B cell (primary cell): ENCODE measurements around the gene RABGAP1. TPM values are rescaled to one million over a fixed set of nuclear protein-coding genes. Genes with fewer than 3 reads are reported as not detected.

ENCODE experiments used
- ATAC-seq: fragments of 200-7000 bp; cut with Tn5 transposase; one replicate; pipeline ENCODE4 v1.10.0; 2021; ENCODE audit warnings: low read depth, mild to moderate bottlenecking, moderate number of reproducible peaks, moderate library complexity
- CTCF ChIA-PET: fragments of 350-600 bp; sonication (Branson Sonifier 250); formaldehyde crosslinking; loops from one replicate; lab custom pipeline; 2021; ENCODE audit warnings: antibody characterized with exemption, inconsistent platforms; lab: Charles Lee
- POLR2A ChIA-PET: fragments of 350-600 bp; sonication (Branson Sonifier 250); formaldehyde crosslinking; loops from one replicate; lab custom pipeline; 2021; ENCODE audit warnings: antibody characterized with exemption; lab: Charles Lee
- DNase-seq: peaks from one replicate; pipeline ENCODE4 v3.0.0; 2013
- H2AFZ ChIP-seq: 2 replicates; pipeline ENCODE4 v1.6.1; 2012; ENCODE audit warnings: mild to moderate bottlenecking, low read depth, low read length; ENCODE audit not compliant: insufficient read depth, poor library complexity, severe bottlenecking
- H3K27ac ChIP-seq, 2 donors: 1 replicate in 1 of 2; 2 replicates in 1 of 2; pipeline ENCODE4 v1.5.1; 2012 to 2013; ENCODE audit warnings: low read length in 2 of 2, mild to moderate bottlenecking in 2 of 2, moderate library complexity in 1 of 2
- H3K27me3 ChIP-seq, 4 experiments: fragments of 200-600 bp in 1 of 4; sonication (generic) in 1 of 4; replicated peaks in 1 of 4; 1 replicate in 2 of 4; 2 replicates in 2 of 4; pipeline versions ENCODE4 v1.6.1 to v1.7.0; 2013 to 2016; ENCODE audit warnings: low read length in 3 of 4, mild to moderate bottlenecking in 2 of 4, mixed read lengths in 1 of 4, moderate library complexity in 1 of 4; ENCODE audit not compliant: insufficient read depth in 4 of 4, control insufficient read depth in 3 of 4; ENCODE audit errors: control extremely low read depth in 1 of 4
- H3K36me3 ChIP-seq, 2 experiments: replicated peaks in 1 of 2; 1 replicate in 1 of 2; 2 replicates in 1 of 2; pipeline versions ENCODE4 v1.6.1 to v1.7.1; 2013; ENCODE audit warnings: low read length in 1 of 2; ENCODE audit not compliant: insufficient read depth in 2 of 2, control insufficient read depth in 1 of 2; ENCODE audit errors: control extremely low read depth in 1 of 2, extremely low read depth in 1 of 2
- H3K4me1 ChIP-seq, 2 donors: fragments of 200-600 bp in 1 of 2; sonication (generic) in 1 of 2; 1 replicate in 1 of 2; 2 replicates in 1 of 2; pipeline versions ENCODE4 v1.5.1 to v1.6.1; 2013 to 2017; ENCODE audit warnings: low read length in 2 of 2; ENCODE audit not compliant: control insufficient read depth in 2 of 2, insufficient read depth in 2 of 2
- H3K4me2 ChIP-seq: replicated peaks from 2 replicates; pipeline ENCODE3; 2012; ENCODE audit warnings: mild to moderate bottlenecking, low read depth, low read length; ENCODE audit not compliant: poor library complexity, severe bottlenecking
- H3K4me3 ChIP-seq, 5 experiments: fragments of 200-600 bp in 1 of 5; sonication (generic) in 1 of 5; 1 replicate in 3 of 5; 2 replicates in 2 of 5; pipeline versions ENCODE4 v1.5.1 to v1.7.0; 2011 to 2016; ENCODE audit warnings: low read length in 4 of 5, mild to moderate bottlenecking in 4 of 5, low read depth in 2 of 5, control low read depth in 1 of 5, moderate library complexity in 1 of 5; ENCODE audit not compliant: insufficient read depth in 1 of 5; ENCODE audit errors: control extremely low read depth in 1 of 5, extremely low read depth in 1 of 5
- H3K79me2 ChIP-seq: fragments of 200-600 bp; sonication (generic); one replicate; pipeline ENCODE4 v1.6.0; 2016; ENCODE audit warnings: low read length; ENCODE audit not compliant: control insufficient read depth, insufficient read depth
- H3K9ac ChIP-seq: fragments of 200-600 bp; sonication (generic); 2 replicates; pipeline ENCODE4 v1.6.1; 2017; ENCODE audit warnings: mild to moderate bottlenecking, low read length, moderate library complexity
- H3K9me3 ChIP-seq, 3 donors: one replicate each; pipeline versions ENCODE4 v1.6.1 to v1.7.1; 2013; ENCODE audit warnings: low read length in 2 of 3; ENCODE audit not compliant: control insufficient read depth in 2 of 3, insufficient read depth in 1 of 3; ENCODE audit errors: control extremely low read depth in 1 of 3
- H4K20me1 ChIP-seq: 2 replicates; pipeline ENCODE4 v1.6.0; 2012; ENCODE audit warnings: mild to moderate bottlenecking, low read length; ENCODE audit not compliant: insufficient read depth, control insufficient read depth, poor library complexity, severe bottlenecking
- H3K27ac Mint-ChIP-seq: one replicate; pipeline ENCODE4 v1.8.0; 2021; ENCODE audit warnings: mixed read lengths
- H3K27me3 Mint-ChIP-seq: one replicate; pipeline ENCODE4 v1.8.0; 2021; ENCODE audit warnings: mixed read lengths
- H3K4me1 Mint-ChIP-seq: one replicate; pipeline ENCODE4 v1.8.0; 2021; ENCODE audit warnings: mixed read lengths
- H3K4me3 Mint-ChIP-seq: one replicate; pipeline ENCODE4 v1.8.0; 2021; ENCODE audit warnings: mixed read lengths
- H3K9me3 Mint-ChIP-seq: one replicate; pipeline ENCODE4 v1.8.0; 2022; ENCODE audit warnings: mixed read lengths; ENCODE audit not compliant: insufficient read depth
- CTCF ChIP-seq: fragments of 200-600 bp; IDR thresholded peaks from one replicate; pipeline ENCODE4 v1.8.0; 2022; ENCODE audit warnings: antibody characterized with exemption, mild to moderate bottlenecking
- EZH2 ChIP-seq: IDR thresholded peaks from 2 replicates; pipeline ENCODE4 v1.6.1; 2012; ENCODE audit warnings: borderline replicate concordance, low read depth, mild to moderate bottlenecking, moderate library complexity, low read length; ENCODE audit not compliant: insufficient read depth, poor library complexity, severe bottlenecking
- WGBS: methylation state at CpG from one replicate; pipeline ENCODE4 v1.1.5; 2013; ENCODE audit warnings: missing lambda C conversion rate; ENCODE audit not compliant: insufficient coverage; 5-methylcytosine and 5-hydroxymethylcytosine counted together
- intact Hi-C: fragments of 100-400 bp; cut with micrococcal nuclease; formaldehyde crosslinking; loops from one replicate; pipeline ENCODE4 v1.10.0; 2022
- polyA plus RNA-seq: library from polyadenylated mRNA; depleted of rRNA; stranded (reverse); fragments of >200 nt; gene quantifications from 2 replicates; pipeline ENCODE4 v1.2.3, GENCODE V29; 2012
- total RNA-seq, 2 donors: library from RNA; stranded (reverse); fragments of 120-200 nt in 1 of 2; gene quantifications; 1 replicate in 1 of 2; 2 replicates in 1 of 2; pipeline versions ENCODE4 v1.2.3 to v1.2.4, GENCODE V29; 2013 to 2022

Gene RABGAP1
- total and polyA plus RNA-seq, 2 donors (not counting 1 experiment from before 2014, with no cell fraction given), result 13.9 to 81.0 TPM

GRCh38 chr9:123073441-123073840 is 132.6 kb downstream of the RABGAP1 start:
- H3K27me3 Mint-ChIP-seq, result no peaks in the 10 kb centered on the region
- TF ChIP-seq EZH2 (no peak), CTCF (no peak)
- intact Hi-C loops, result no loop called here
- no peak overlapping the region for H3K4me3 Mint-ChIP-seq
- Histone ChIP-seq H3K36me3 (peaks cover 14 to 23% of the 10 kb centered on the region in 2 experiments), H3K27ac (no peak overlapping the region), H3K79me2 (no peaks in the 10 kb centered on the region), H3K4me1 (peaks cover 7 to 8% of the 10 kb centered on the region in 2 donors), H4K20me1 (no peaks in the 10 kb centered on the region), H3K4me2 (no peak overlapping the region), H3K9me3 (no peaks in the 10 kb centered on the region), H3K9ac (no peak overlapping the region), H3K4me3 (no peak overlapping the region), H2AFZ (no peak overlapping the region), H3K27me3 (no peaks in the 10 kb centered on the region)
- ChIA-PET POLR2A (interaction anchor here (0.5 kb wide), 1 partner anchor 49 kb away, joined by 6 read pairs; no protein-coding TSS in a partner anchor), CTCF (interaction anchor here (0.9 to 1.7 kb wide), 4 partner anchors 8 to 312 kb away, joined by 3 to 7 read pairs (median 4); no protein-coding TSS in a partner anchor)
- no peaks in the 10 kb centered on the region for H3K9me3 Mint-ChIP-seq
- DNase-seq (no peak), ATAC-seq (no peak)
- H3K4me1 Mint-ChIP-seq, result peaks cover 22% of the 10 kb centered on the region
- H3K27ac Mint-ChIP-seq, result peak overlapping the region; percentile 26
- 78% methylated on average over 3 of the region's 5 CpGs for WGBS

- no peak overlapping the region for H3K4me2 ChIP-seq
- POLR2A ChIA-PET, result no interaction called here
- no peak for TF ChIP-seq CTCF
- no peak for TF ChIP-seq EZH2
- no peak overlapping the region for H3K9ac ChIP-seq
- peaks cover 17 to 25% of the 10 kb centered on the region in 2 experiments for H3K36me3 ChIP-seq
- Mint-ChIP-seq H3K9me3 (no peaks in the 10 kb centered on the region), H3K4me3 (no peak overlapping the region), H3K27ac (no peak overlapping the region), H3K27me3 (no peaks in the 10 kb centered on the region), H3K4me1 (peaks cover 22% of the 10 kb centered on the region)
- H2AFZ ChIP-seq, result no peak overlapping the region
- no peak overlapping the region for H3K27ac ChIP-seq
- no peaks in the 10 kb centered on the region for H3K9me3 ChIP-seq
- H3K4me1 ChIP-seq, result peaks cover 7 to 8% of the 10 kb centered on the region in 2 donors
- H3K79me2 ChIP-seq, result no peaks in the 10 kb centered on the region
- no peak for ATAC-seq
- H3K4me3 ChIP-seq, result no peak overlapping the region
- no peaks in the 10 kb centered on the region for H4K20me1 ChIP-seq
- no CpG with 5 or more reads among the region's 1 CpG for WGBS
- CTCF ChIA-PET, result interaction anchor here (1.3 to 2.2 kb wide), 4 partner anchors 28 to 312 kb away, joined by 3 to 7 read pairs (median 4); no protein-coding TSS in a partner anchor
- no peak for DNase-seq
- H3K27me3 ChIP-seq, result no peaks in the 10 kb centered on the region
- intact Hi-C loops, result no loop called here
Measured at GRCh38 chr9:123073991-123074422, 133.2 kb downstream of the RABGAP1 start.
